Skin of body (tissue), 3 donors: Measurements from ENCODE around the gene EPHB4. TPM values are rescaled to one million over a fixed set of nuclear protein-coding genes. Genes with fewer than 3 reads are reported as not detected.
"Not testable (repeated sequence)": the region's sequence is repeated elsewhere in the genome, so short reads cannot be mapped to it uniquely, and the experiment has no call there.

Experiments
- DNase-seq: peaks from one replicate; lab custom pipeline; 2025; lab: John Stamatoyannopoulos, UW
- small RNA-seq: library from RNA; depleted of rRNA; stranded (forward); fragments of <200 nt; gene quantifications from one replicate; pipeline ENCODE3, GENCODE V24; 2014; ENCODE audit warnings: low replicate concordance
- total RNA-seq: library from RNA; depleted of rRNA; stranded (reverse); fragments of >200 nt; gene quantifications from one replicate; pipeline ENCODE4 v1.2.3, GENCODE V29; 2014

Gene EPHB4
- total RNA-seq, 1 donor from 2014 or later: 54.6 TPM

GRCh38 chr7:100791881-100792666, 35.2 kb downstream of the EPHB4 start:
- DNase-seq: no peak

DNA sequence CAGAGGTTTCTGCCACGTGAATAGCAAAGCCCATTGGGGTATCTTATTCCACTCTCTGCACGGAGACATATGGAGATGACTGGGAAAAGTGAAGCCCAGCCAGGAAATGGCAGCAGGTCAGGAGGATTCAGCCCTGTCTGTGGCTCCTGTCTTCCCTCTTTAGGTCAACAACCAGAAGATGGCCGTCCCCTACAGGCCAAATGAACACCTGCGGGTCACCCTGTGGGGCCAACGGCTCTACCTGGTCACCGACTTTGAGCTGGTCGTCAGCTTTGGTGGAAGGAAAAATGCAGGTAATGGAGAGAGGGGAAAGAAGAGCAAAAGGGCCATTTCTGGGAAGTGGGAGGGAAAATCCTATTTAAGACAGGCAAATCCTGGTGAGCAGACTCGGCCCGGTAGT, 38.3 kb downstream of the EPHB4 start:
- DNase-seq: no peak

DNA sequence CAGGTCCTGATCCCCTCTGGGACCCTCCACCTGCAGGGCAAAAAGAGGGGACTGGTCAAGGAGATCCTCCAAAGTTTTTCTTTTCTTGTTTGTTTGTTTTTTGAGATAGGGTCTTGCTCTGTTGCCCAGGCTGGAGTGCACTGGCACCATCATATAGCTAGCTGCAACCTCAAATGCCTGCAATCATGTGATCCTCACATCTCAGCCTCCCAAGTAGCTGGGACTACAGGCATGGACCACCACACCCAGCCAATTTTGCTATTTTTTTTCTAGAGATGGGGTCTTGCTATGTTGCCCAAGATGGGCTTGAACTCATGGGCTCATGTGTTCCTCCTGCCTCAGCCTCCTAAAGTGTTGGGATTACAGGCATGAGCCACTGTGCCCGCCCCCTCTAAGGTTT, 41.0 kb downstream of the EPHB4 start:
- DNase-seq: no peak

DNA sequence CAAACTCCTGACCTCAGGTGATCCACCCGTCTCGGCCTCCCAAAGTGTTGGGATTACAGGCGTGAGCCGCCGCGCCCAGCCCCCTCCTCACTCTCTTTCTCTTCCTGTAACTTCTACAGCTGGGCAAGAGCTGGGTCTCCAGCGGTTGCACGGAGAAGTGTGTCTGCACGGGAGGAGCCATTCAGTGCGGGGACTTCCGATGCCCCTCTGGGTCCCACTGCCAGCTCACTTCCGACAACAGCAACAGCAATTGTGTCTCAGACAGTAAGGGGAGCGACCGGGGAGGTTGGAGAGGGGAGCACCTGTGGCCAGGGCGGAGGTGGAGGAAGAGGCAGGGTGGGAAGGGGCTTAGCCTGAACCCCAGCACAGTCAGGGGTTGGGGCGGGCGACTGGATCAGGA, 41.4 kb downstream of the EPHB4 start:
- no peak for DNase-seq

- DNase-seq: no peak
Measured at GRCh38 chr7:100783804-100784203, 43.5 kb downstream of the EPHB4 start.

DNA sequence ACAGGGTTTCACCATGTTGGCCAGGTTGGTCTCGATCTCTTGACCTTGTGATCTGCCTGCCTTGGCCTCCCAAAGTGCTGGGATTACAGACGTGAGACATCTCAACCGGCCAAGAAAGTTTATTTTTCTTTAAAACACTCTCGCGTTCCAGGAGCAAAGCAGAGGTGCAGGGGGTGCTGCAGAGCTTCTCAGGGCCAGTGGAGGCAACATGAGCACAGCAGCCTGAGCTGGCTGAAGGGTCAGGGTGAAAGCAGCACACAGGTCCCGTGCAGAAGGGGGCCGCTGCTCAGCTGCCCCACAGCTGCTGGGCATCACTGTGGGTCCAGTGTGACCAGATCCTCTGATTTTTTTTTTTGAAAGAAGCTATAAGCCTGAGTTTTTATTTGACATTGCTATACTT, 46.1 kb downstream of the EPHB4 start:
- DNase-seq: no peak

DNA sequence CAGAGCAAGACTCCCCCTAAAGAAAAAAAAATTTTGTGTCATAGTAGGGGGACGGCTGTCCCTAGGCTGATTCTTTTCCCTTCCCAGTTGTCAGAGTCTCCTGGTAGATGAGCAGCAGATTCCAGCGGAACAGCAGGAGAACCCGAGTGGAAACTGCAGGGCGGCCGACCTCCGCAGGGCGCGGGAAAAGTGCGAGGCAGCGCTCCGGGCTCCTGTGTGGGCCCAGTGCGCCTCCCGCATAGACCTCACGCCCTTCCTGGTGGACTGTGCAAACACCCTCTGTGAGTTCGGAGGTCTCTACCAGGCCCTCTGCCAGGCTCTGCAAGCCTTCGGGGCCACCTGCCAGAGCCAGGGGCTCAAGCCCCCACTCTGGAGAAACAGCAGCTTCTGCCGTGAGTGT, 48.0 kb downstream of the EPHB4 start:
- DNase-seq: no peak

DNA sequence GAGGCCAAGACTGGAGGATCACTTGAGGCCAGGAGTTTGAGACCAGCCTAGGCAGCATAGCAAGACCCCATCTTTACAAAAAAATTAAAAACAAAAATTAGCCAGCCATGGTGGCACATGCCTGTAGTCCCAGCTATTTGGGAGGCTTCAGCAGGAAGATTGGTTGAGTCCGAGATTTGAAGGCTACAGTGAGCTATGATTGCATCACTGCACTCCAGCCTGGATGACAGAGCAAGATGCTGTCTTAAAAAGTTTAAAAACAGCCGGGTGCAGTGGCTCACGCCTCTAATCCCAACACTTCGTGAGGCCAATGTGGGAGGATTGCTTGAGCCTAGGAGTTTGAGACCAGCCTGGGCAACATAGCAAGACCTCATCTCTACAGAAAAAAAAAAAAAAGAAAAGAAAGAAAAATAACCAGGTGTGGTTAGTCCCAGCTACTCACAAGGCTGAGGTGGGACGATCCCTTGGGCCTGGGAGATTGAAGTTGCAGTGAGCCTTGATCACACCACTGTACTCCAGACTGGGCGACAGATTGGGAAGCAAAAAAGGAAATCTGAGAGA, 49.2 kb downstream of the EPHB4 start:
- DNase-seq: no peak

GRCh38 chr7:100773491-100773890, 53.8 kb downstream of the EPHB4 start:
- DNase-seq: no peak

DNA sequence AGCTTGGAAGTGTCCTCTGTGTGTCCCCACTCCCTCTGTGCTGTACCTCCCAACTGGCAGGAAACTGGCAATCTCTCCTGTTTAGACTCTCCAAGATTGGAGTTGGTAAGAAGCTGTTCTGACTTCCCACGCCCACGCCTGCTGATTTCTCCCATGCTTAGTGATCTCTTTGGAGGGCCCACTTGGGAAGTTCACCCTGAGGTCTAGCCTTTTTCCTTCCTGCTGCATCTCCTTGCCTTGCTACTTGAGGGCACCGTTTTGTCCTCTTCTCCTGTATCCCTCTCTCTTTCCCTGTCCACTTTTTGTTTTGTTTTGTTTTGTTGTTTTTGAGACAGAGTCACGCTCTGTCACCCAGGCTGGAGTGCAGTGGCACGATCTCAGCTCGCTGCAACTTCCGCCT, 58.5 kb downstream of the EPHB4 start:
- DNase-seq: no peak

- no peak for DNase-seq
Measured at GRCh38 chr7:100765250-100765649, 62.1 kb downstream of the EPHB4 start.

GRCh38 chr7:100764841-100765240, 62.5 kb downstream of the EPHB4 start:
- no peak for DNase-seq

DNA sequence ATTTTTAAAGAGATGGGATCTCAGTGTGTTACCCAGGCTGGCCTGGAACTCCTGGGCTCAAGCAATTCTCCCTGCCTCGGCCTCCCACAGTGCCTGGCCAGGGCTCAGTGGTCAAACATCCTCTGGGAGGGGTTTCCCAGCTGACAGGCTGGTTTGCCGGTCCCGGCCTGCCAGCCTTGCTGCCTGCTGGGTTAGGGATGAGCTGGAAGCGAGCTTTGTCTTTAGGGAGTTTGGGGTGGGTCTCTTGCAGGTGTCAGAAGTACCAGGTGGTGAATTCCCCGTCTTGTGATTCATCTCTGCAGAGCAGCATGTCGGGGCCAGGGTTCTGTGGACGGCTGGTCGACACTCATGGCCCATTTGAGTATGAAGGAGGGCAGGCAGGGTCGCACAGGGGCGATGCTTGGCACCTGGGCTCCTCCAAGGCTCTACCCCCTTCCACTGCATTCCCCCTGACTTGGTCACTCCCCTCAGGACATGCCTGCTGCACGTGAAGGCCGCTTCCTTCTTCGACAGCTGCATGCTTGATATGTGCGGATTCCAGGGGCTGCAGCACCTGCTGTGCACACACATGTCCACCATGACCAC, 63.7 kb downstream of the EPHB4 start:
- no peak for DNase-seq

DNA sequence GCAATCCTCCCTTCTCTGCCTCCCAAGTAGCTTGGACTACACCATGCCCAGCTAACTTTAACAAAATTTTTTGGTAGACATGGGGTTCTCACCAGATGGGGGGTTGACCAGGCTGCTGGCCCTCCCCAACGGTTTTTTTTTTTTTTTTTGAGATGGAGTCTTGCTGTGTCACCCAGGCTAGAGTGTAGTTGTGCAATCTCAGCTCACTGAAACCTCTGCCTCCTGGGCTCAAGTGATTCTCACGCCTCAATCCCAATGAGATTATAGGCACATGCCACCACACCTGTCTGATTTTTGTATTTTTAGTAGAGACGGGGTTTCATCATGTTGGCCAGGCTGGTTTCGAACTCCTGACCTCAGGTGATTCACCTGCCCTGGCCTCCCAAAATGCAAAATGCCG, 64.5 kb downstream of the EPHB4 start:
- not testable (repeated sequence) for DNase-seq

DNA sequence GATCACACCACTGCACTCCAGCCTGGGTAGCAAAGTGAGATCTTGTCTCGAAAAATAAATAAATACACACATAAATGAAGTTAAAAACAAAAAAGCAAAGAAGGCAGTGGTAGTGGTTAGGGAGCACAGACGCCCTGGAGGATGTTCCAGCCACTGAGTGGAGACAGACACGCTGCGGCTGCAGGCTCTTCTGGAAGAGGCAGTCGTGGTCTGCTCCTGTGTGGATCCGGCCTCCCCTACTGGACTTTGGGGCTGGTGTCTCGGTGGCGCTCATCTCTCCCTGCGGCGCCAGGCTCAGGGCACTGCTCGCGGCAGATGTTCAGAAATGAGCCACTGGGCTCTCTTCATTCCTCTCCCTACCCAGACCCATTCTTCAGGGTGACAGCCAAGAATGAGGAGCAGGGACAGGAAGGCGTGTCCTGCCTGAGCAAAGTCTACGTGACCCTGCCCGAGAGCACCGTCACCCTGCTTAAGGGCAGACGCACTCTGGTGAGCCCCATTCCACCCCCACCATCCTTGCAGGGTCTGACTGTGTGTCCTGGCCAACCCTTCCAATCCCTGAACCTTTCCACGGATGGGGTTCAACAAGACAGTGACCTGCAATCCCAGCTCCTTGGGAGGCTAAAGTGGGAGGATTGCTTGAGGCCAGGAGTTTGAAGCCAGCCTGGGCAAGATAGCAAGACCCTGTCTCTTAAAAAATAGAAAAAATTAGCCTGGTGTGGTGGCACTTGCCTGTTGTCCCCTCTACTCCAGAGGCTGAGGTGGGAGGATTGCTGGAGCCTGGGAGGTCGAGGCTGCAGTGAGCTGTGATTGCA, 67.8 kb downstream of the EPHB4 start:
- DNase-seq: no peak

DNA sequence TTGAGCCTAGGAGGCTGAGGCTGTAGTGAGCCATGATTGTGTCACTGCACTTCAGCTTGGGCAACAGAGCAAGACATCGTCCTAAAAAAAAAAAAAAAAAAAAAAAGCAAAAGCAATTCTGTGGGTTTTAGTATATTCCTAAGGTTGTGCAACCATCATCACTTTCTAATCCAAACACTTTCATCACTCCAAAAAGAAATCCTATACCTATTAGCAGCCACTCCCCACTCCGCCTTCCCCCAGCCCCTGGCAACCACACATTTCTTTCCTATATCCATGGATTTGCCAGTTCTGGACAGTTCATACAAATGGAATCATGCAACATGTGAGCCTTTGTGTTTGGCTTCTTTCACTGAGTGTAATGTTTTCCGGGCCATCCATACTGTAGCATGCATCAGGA, 73.6 kb downstream of the EPHB4 start:
- no peak for DNase-seq

DNA sequence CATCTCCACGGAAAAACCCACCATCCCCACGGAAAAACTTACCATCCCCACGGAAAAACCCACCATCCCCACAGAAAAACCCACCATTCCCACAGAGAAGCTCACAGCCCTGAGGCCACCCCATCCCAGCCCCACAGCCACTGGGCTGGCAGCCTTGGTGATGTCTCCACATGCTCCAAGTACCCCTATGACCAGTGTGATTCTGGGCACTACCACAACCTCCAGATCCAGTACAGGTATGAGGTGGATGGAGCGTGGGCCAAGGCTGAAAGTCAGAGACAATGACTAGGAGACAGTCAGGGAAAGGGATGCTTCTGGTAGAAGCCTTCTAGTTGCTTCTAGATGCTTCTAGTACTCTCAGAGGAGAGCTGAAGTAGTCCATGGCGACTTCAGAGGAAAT, 74.3 kb downstream of the EPHB4 start:
- no peak for DNase-seq

Small RNA genes within 50 kb of the gene (small RNA-seq; reads per million reads assigned to genes)
- not detected for gene RN7SL750P

Other genes with a start within 250 kb of the EPHB4 start
- gene LRCH4, start 241.4 kb downstream of the EPHB4 start, total RNA-seq: 13.3 TPM
- gene FBXO24, start 241.2 kb downstream of the EPHB4 start, total RNA-seq: 0.20 TPM
- 102 TPM for gene PCOLCE, start 225.2 kb downstream of the EPHB4 start, total RNA-seq
- gene MOSPD3, start 215.0 kb downstream of the EPHB4 start, total RNA-seq: 5.8 TPM
- 1.4 TPM for gene TFR2, start 186.0 kb downstream of the EPHB4 start, total RNA-seq
- not detected for gene ACTL6B, start 171.1 kb downstream of the EPHB4 start, total RNA-seq
- gene GNB2, start 153.8 kb downstream of the EPHB4 start, total RNA-seq: 69.4 TPM
- gene GIGYF1, start 133.3 kb downstream of the EPHB4 start, total RNA-seq: 17.9 TPM
- gene POP7, start 121.4 kb downstream of the EPHB4 start, total RNA-seq: 23.9 TPM
- gene EPO, start 107.1 kb downstream of the EPHB4 start, total RNA-seq: not detected
- not detected for gene ZAN, start 93.9 kb downstream of the EPHB4 start, total RNA-seq
- gene SLC12A9, start 25.2 kb upstream of the EPHB4 start, total RNA-seq: 12.2 TPM
- 36.5 TPM for gene TRIP6, start 39.9 kb upstream of the EPHB4 start, total RNA-seq
- 42.6 TPM for gene SRRT, start 47.6 kb upstream of the EPHB4 start, total RNA-seq
- gene UFSP1, start 62.2 kb upstream of the EPHB4 start, total RNA-seq: 1.2 TPM
- 9.8 TPM for gene ACHE, start 68.4 kb upstream of the EPHB4 start, total RNA-seq
- not detected for gene MUC3A, start 122.0 kb upstream of the EPHB4 start, total RNA-seq
- gene MUC12, start 142.0 kb upstream of the EPHB4 start, total RNA-seq: not detected
- gene MUC17, start 192.6 kb upstream of the EPHB4 start, total RNA-seq: not detected